Lower lobe of right lung (tissue), 2 donors: ENCODE results near the gene CAPNS2. TPM values are rescaled to one million over a fixed set of nuclear protein-coding genes. Genes with fewer than 3 reads are reported as not detected.
"Not testable (repeated sequence)": the region's sequence is repeated elsewhere in the genome, so short reads cannot be mapped to it uniquely, and the experiment has no call there.

ENCODE experiments used
- ATAC-seq, 2 donors: fragments of 200-7000 bp; cut with Tn5 transposase; one replicate each; pipeline ENCODE4 v1.9.1; 2020 to 2022; ENCODE audit warnings: mild to moderate bottlenecking in 2 of 2, moderate library complexity in 2 of 2
- DNase-seq: peaks from one replicate; pipeline ENCODE4 v3.0.0-alpha.2; 2020
- H3K27ac ChIP-seq: fragments of 200-600 bp; one replicate; pipeline ENCODE4 v1.8.0; 2022
- H3K27me3 ChIP-seq: fragments of 200-600 bp; one replicate; pipeline ENCODE4 v1.8.0; 2022; ENCODE audit warnings: low read depth
- H3K36me3 ChIP-seq: fragments of 200-600 bp; one replicate; pipeline ENCODE4 v1.8.0; 2022; ENCODE audit warnings: mild to moderate bottlenecking
- H3K4me1 ChIP-seq: fragments of 200-600 bp; one replicate; pipeline ENCODE4 v1.8.0; 2022
- H3K4me3 ChIP-seq: fragments of 200-600 bp; one replicate; pipeline ENCODE4 v1.8.0; 2022; ENCODE audit warnings: mild to moderate bottlenecking
- H3K9me3 ChIP-seq: fragments of 200-600 bp; one replicate; pipeline ENCODE4 v1.8.0; 2022
- intact Hi-C: fragments of 100-400 bp; cut with DNase I; formaldehyde crosslinking; loops from one replicate; pipeline ENCODE4 v1.11.0; 2022
- total RNA-seq: library from RNA; stranded (reverse); fragmentation: NEBNext Ultra II Directional; extraction: Animal tissue kit (Norgen Biotek cat#: 25700); gene quantifications from one replicate; pipeline ENCODE4 v1.2.1, GENCODE V29; 2021
- TF ChIP-seq, protein P1 (sequence below): fragments of 200-600 bp; IDR thresholded peaks from one replicate; pipeline ENCODE4 v1.8.0; 2022; ENCODE audit warnings: antibody characterized with exemption, mild to moderate bottlenecking
- donor health status: DM: no; HTN: yes; CAD: no; lungs with severe emphysema.

The CAPNS2 gene
- total RNA-seq, 1 donor from 2014 or later, result 2.0 TPM

DNA sequence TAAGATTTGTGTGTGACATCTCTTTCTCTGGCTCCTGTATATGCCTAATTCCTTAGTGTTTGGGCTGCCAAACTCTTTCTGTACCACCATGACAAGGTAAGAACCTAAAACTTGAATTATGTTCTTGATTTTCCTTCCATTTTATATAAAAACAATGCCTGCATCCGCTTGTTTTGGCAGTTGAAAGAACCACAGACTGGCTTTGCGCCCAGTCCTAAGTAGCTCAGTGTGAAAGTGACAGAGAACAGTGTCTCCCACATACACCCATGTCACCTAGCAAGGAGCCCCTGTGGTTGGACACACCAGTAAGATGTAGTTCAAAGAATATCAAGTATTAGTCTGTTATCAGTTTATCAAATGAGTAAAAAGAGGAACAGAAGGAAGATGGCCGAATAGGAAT, 48.6 kb downstream of the CAPNS2 start:
- intact Hi-C loops, result no loop called here
- Histone ChIP-seq H3K4me1 (no peaks in the 10 kb centered on the region), H3K36me3 (no peaks in the 10 kb centered on the region), H3K9me3 (no peaks in the 10 kb centered on the region), H3K4me3 (no peak overlapping the region), H3K27ac (no peak overlapping the region), H3K27me3 (no peaks in the 10 kb centered on the region)
- ATAC-seq (no peak), DNase-seq (no peak)
- TF ChIP-seq, protein P1, sequence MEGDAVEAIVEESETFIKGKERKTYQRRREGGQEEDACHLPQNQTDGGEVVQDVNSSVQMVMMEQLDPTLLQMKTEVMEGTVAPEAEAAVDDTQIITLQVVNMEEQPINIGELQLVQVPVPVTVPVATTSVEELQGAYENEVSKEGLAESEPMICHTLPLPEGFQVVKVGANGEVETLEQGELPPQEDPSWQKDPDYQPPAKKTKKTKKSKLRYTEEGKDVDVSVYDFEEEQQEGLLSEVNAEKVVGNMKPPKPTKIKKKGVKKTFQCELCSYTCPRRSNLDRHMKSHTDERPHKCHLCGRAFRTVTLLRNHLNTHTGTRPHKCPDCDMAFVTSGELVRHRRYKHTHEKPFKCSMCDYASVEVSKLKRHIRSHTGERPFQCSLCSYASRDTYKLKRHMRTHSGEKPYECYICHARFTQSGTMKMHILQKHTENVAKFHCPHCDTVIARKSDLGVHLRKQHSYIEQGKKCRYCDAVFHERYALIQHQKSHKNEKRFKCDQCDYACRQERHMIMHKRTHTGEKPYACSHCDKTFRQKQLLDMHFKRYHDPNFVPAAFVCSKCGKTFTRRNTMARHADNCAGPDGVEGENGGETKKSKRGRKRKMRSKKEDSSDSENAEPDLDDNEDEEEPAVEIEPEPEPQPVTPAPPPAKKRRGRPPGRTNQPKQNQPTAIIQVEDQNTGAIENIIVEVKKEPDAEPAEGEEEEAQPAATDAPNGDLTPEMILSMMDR, result no peak

DNA sequence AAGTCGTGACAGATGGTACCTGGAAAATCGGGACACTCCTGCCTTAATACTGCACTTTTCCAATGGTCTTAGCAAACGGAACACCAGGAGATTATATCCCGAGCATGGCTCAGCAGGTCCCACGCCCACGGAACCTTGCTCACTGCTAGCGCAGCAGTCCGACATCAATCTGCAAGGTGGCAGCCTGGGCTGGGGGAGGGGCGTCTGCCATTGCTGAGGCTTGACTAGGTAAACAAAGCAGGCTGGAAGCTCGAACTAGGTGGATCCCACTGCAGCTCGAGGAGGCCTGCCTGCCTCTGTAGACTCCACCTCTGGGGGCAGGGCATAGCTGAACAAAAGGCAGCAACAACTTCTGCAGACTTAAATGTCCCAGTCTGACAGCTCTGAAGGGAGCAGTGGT, 49.2 kb downstream of the CAPNS2 start:
- DNase-seq, H3K27me3 ChIP-seq, H3K9me3 ChIP-seq, H3K4me1 ChIP-seq, H3K36me3 ChIP-seq, H3K4me3 ChIP-seq, ATAC-seq, H3K27ac ChIP-seq, intact Hi-C loops: not testable (repeated sequence)

Other genes with a start within 250 kb of the CAPNS2 start
- 3.5 TPM for gene IRX6, start 242.5 kb upstream of the CAPNS2 start, total RNA-seq
- 178 TPM for gene MMP2, start 87.5 kb upstream of the CAPNS2 start, total RNA-seq
- gene LPCAT2, start 57.6 kb upstream of the CAPNS2 start, total RNA-seq, result 35.8 TPM
- not detected for gene SLC6A2, start 89.3 kb downstream of the CAPNS2 start, total RNA-seq